K562 (cell line): ENCODE data around the gene SULT2B1. TPM values are rescaled to one million over a fixed set of nuclear protein-coding genes. Genes with fewer than 3 reads are reported as not detected.

ENCODE experiments used
- CXXC5 ChIP-seq: fragments of 250-450 bp; sonication (Bioruptor Pico); IDR thresholded peaks from 2 replicates; pipeline ENCODE4 v1.8.0; 2022; ENCODE audit warnings: inconsistent platforms, mild to moderate bottlenecking, moderate library complexity
- DDX20 ChIP-seq: fragments of 450-650 bp; IDR thresholded peaks from 2 replicates; pipeline ENCODE4 v1.6.1; 2016; ENCODE audit warnings: missing genetic modification characterization, low read depth, mild to moderate bottlenecking, missing compliant biosample characterization, moderate library complexity
- E2F3 ChIP-seq: fragments of 250-450 bp; sonication (Bioruptor Pico); IDR thresholded peaks from 2 replicates; pipeline ENCODE4 v1.4.0; 2020; ENCODE audit warnings: mild to moderate bottlenecking
- GTF2F1 ChIP-seq: IDR thresholded peaks from 2 replicates; pipeline ENCODE4 v1.6.1; 2011; ENCODE audit warnings: low read depth, low read length, improper control_type of control experiment
- LARP7 ChIP-seq: fragments of 450-650 bp; IDR thresholded peaks from 2 replicates; pipeline ENCODE4 v1.6.1; 2016
- MBD2 ChIP-seq: sonication (generic); IDR thresholded peaks from 2 replicates; pipeline ENCODE4 v1.6.1; 2016; ENCODE audit warnings: low read depth, borderline replicate concordance
- MLLT1 ChIP-seq, 2 experiments: fragments of 450-650 bp; IDR thresholded peaks; 2 replicates each; pipeline ENCODE4 v1.6.1; 2016
- NFIX ChIP-seq: fragments of 250-450 bp; sonication (Bioruptor Pico); IDR thresholded peaks from 2 replicates; pipeline ENCODE4 v1.4.0; 2020; ENCODE audit warnings: low read depth, mild to moderate bottlenecking, moderate library complexity
- NR3C1 ChIP-seq: sonication (generic); formaldehyde crosslinking; IDR thresholded peaks from 2 replicates; pipeline ENCODE4 v1.8.1; 2022; ENCODE audit warnings: missing genetic modification reagents
- OTX1 ChIP-seq: fragments of 450-650 bp; formaldehyde crosslinking; IDR thresholded peaks from 2 replicates; pipeline ENCODE4 v1.4.0; 2022; ENCODE audit warnings: mild to moderate bottlenecking
- PHF20 ChIP-seq: fragments of 450-650 bp; IDR thresholded peaks from 2 replicates; pipeline ENCODE4 v1.6.1; 2018; ENCODE audit not compliant: partially characterized antibody
- PHF21A ChIP-seq: fragments of 450-650 bp; IDR thresholded peaks from 2 replicates; pipeline ENCODE4 v1.6.1; 2017; ENCODE audit warnings: low read depth, borderline replicate concordance
- RNF219 ChIP-seq: fragments of 250-450 bp; sonication (Bioruptor Pico); IDR thresholded peaks from 2 replicates; pipeline ENCODE4 v1.5.0; 2022; ENCODE audit warnings: mild to moderate bottlenecking
- SMAD4 ChIP-seq: fragments of 250-450 bp; sonication (Bioruptor Pico); conservative IDR thresholded peaks from 2 replicates; pipeline ENCODE4 v1.8.0; 2021; ENCODE audit warnings: inconsistent platforms, mild to moderate bottlenecking, moderate library complexity
- TAF1 ChIP-seq: IDR thresholded peaks from 2 replicates; pipeline ENCODE4 v1.6.1; 2011; ENCODE audit warnings: mild to moderate bottlenecking, low read length, moderate library complexity; ENCODE audit not compliant: insufficient read depth, control insufficient read depth, severe bottlenecking; ENCODE audit errors: extremely low read depth
- TSHZ1 ChIP-seq: fragments of 250-450 bp; sonication (Bioruptor Pico); IDR thresholded peaks from 2 replicates; pipeline ENCODE4 v1.4.0; 2020; ENCODE audit warnings: mild to moderate bottlenecking, moderate library complexity
- ZC3H8 ChIP-seq: fragments of 450-650 bp; IDR thresholded peaks from 2 replicates; pipeline ENCODE4 v1.6.1; 2017
- ZNF316 ChIP-seq: fragments of 450-650 bp; IDR thresholded peaks from 2 replicates; pipeline ENCODE4 v1.6.1; 2016
- polyA plus RNA-seq, 8 experiments: library from polyadenylated mRNA; depleted of rRNA in 4 of 8; stranded (reverse) in 5 of 8; unstranded in 3 of 8; fragments of >200 nt; fragmentation: Nextera tagmentation in 2 of 8; fragmentation: Illumina TruSeq in 1 of 8; extraction: Ambion mirVana in 2 of 8; extraction: Trizol in 1 of 8; gene quantifications; 2 replicates each; pipeline versions ENCODE4 v1.2.1 to v1.2.3, GENCODE V29; 2011 to 2014; ENCODE audit warnings: inconsistent platforms in 1 of 8, missing spikeins in 1 of 8
- total RNA-seq, 7 experiments: library from RNA; depleted of rRNA in 6 of 7; stranded (reverse); fragments of >200 nt in 6 of 7; fragmentation: Illumina TruSeq in 2 of 7; extraction: Trizol in 2 of 7; gene quantifications; 2 replicates each; pipeline versions ENCODE4 v1.2.1 to v1.2.3, GENCODE V29; 2011 to 2021; ENCODE audit warnings: low replicate concordance in 1 of 7
- TF ChIP-seq, protein P1 (sequence below): fragments of 450-650 bp; formaldehyde crosslinking; IDR thresholded peaks from 2 replicates; pipeline ENCODE4 v1.4.0; 2020; ENCODE audit warnings: mild to moderate bottlenecking
- TF ChIP-seq, protein P2 (sequence below): sonication (generic); IDR thresholded peaks from 2 replicates; pipeline ENCODE4 v1.6.1; 2016

The SULT2B1 gene
- total and polyA plus RNA-seq, 9 of the 15 experiments (the other 6 are each of a cell fraction or from before 2014, with no cell fraction given) = 0.09 to 0.62 (median 0.22) TPM; not detected in 2

- TF ChIP-seq TSHZ1 (CRISPR knock-in tag) = no peak
- TF ChIP-seq LARP7 = no peak
- no peak for TF ChIP-seq OTX1 (CRISPR knock-in tag)
- no peak for TF ChIP-seq DDX20 (tag)
- TF ChIP-seq E2F3 (CRISPR knock-in tag) = no peak
- TF ChIP-seq TAF1 = no peak
- no peak for TF ChIP-seq PHF20
- TF ChIP-seq NFIX (CRISPR knock-in tag) = no peak
- TF ChIP-seq SMAD4 (CRISPR knock-in tag) = peak; percentile 31; the same call in 1 of the 2 replicates
- no peak for TF ChIP-seq RNF219
- TF ChIP-seq, protein P1, sequence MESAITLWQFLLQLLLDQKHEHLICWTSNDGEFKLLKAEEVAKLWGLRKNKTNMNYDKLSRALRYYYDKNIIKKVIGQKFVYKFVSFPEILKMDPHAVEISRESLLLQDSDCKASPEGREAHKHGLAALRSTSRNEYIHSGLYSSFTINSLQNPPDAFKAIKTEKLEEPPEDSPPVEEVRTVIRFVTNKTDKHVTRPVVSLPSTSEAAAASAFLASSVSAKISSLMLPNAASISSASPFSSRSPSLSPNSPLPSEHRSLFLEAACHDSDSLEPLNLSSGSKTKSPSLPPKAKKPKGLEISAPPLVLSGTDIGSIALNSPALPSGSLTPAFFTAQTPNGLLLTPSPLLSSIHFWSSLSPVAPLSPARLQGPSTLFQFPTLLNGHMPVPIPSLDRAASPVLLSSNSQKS = no peak
- peak; percentile 71 for TF ChIP-seq CXXC5
- TF ChIP-seq GTF2F1 = no peak
- no peak for TF ChIP-seq NR3C1 (CRISPR knock-in tag)
- 0 out of 2 replicates have a peak, but pooled peaks have one; percentile 28 for TF ChIP-seq PHF21A
- no peak for TF ChIP-seq ZC3H8
- no peak for TF ChIP-seq ZNF316
- TF ChIP-seq, protein P2, sequence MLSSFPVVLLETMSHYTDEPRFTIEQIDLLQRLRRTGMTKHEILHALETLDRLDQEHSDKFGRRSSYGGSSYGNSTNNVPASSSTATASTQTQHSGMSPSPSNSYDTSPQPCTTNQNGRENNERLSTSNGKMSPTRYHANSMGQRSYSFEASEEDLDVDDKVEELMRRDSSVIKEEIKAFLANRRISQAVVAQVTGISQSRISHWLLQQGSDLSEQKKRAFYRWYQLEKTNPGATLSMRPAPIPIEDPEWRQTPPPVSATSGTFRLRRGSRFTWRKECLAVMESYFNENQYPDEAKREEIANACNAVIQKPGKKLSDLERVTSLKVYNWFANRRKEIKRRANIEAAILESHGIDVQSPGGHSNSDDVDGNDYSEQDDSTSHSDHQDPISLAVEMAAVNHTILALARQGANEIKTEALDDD = no peak
- TF ChIP-seq MBD2 = no peak
- TF ChIP-seq MLLT1 (IDR thresholded peaks at IDR 0.05) = peak in 1 of 2 experiments; percentile 19; a peak in 1 of 4 replicates
Observed at GRCh38 chr19:48635263-48635965, 83.4 kb downstream of the SULT2B1 start (continued).
